Activated CD4-positive, alpha-beta T cell treated with anti-CD3 and anti-CD28 coated beads, Interleukin-2, Interleukin-6, amounts not matched to agents 100 ng/mL and 50 ng/mL, durations not matched to agents 16 hours and 8 hours (primary cell): ENCODE results near the gene PCED1A.

ENCODE experiments used
- DNase-seq: peaks from one replicate; pipeline ENCODE4 v3.0.0-alpha.2; 2020

The PCED1A gene

DNA sequence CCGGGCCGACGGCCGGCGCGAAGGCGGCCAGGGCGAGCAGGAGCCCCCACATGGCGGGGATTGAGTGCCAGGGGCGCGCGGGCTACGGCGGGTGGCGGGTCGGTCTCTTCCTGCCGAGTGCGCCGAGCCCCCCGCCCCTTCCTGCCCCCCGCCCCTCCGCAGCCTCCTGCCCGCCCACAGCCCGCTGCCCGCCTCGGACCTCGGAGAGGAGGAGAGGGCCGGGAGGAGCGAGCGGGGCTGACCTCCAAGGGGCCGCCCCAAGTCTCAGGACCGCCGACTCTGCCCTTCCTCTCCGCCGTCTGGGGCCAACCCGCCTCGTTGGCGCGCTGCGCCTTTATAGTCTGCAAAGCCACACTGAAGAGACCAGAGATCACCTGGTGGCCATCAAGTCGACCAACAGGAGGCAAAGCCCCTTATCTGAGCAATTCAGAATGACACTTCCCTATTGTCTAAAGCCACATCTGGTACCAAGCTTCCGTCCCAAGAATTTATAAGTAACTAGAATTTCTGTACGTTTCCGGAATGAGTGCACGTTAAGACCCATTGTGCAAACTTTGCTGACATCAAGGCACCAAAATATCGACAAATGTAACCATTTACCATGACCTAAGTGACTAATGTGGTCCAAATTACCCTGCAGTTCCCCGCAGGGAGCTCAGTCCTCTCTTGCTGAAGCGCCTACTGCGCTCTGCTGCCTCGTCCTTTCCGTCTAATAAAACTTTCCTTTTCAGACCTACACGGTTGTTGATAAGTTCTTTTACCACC lies 39.8 kb downstream of the PCED1A start, which contains the start of gene CPXM1:
Gene CPXM1, minus strand, starts transcription at position 107 of the 765 bp plus-strand sequence. Its CDS starts 55 bp downstream, at position 52.
- DNase-seq, result no peak

DNA sequence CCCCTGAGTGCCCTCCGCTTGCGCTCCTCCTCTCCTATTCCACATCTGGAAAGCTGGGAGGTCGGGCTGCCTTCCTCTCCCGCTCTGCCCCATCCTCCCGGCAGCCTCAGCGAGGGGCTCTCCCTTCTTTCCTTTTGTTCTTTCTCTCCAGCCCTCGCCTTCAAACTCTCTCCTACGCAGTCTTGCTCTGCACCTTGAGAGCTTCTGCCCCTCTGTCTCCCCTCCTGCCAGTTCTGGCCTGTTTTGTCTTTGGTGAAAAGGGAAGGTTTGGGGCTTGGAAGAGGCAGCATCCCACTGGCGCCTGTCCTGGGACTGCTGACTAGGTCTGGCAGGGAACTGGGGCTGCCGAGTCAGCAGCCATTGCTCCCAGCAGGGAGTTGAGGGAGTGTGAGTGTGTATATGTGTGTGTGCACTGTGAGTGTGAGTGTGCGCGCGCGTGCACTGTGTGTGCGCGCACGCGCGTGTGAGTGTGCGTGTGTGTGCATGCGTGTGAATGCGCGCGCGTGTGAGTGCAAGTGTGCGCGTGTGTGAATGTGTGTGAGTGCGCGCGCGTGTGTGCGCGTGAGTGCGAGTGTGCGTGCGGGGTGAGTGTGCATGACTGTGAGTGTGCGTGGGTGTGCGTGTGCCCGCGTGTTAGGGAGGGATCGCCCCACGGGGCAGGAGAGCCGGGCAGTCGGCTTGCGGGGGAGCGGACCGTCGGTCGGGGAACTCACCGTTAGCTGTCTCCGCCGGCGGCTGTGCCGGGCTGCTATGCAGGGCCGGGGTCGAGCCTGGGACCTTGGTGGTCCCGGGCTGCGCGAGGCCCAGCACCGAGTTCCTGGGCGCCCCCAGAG lies 40.6 kb downstream of the PCED1A start:
- no peak for DNase-seq

DNA sequence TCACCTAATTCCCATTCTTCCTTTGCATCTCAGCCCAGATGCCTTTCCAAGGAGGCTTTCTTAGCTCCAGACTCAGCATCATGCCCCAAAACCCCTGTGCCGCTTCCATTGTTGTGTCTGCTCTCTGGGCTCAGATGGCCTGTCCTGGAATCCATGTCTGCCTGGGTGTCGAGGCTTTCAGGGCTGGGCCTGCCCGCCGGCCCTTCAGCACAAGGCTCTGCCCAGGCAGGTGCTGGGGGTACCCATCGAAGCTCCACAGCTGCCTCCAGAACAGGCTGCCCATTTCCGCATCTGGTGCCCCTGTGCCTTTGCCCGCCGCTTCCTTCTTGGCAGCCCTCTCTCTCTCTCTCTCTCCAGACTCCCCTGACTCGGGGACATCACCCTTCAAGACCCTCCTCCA lies 41.2 kb downstream of the PCED1A start:
- no peak for DNase-seq

DNA sequence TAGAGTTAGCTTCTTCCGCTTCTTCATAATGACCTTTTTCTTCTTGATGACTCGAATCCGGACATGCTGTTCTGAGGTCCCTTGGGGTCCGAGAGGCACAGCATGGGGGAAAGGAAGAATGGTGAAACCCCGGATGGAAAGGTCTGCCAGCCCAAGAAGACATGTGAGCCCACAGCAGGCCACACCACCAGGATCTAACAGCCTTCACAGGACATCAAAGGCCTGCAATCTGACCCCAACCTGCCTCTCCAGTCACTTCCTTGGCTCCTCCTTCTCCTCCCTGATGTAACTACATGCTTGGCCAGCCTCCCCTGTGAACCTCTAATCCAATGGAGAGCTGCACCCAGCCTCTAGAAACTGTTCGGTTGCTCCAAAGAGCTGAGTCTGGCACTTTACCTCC lies 41.6 kb downstream of the PCED1A start:
- no peak for DNase-seq

DNA sequence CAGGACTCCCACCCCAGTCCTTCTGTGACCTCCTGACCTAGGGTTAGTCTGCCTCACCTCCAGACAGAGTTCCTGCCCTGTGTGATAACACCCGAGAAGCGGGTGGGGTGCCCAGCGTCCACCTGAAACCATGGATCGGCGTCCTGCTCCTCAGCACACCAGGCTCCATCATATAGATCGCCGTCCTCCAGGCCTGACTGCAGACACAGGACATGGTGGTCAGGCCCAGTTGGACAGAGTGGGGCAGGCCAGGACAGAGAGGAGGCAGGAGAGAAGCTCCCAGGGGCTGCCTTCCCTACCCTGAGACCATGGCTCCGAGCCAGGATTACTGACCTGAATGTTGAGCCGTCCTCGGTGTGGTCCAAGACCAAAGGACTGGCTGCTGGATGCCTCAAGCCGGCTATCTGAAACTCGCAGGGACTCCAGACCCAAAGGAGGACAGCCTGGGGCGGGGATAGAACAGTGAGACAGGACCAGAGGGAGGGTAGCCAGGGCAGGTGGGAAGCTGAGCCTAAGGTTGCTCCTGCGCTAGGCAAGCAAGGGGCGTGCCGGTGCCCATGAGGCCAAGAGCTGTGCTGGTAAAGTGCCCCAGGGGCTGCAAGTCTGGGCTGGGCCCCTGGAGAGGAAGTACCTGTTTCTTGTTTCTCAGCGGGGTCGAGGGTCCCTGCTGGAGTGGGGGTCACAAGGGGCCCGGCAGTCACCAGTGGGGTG lies 42.2 kb downstream of the PCED1A start:
- DNase-seq, result no peak

DNA sequence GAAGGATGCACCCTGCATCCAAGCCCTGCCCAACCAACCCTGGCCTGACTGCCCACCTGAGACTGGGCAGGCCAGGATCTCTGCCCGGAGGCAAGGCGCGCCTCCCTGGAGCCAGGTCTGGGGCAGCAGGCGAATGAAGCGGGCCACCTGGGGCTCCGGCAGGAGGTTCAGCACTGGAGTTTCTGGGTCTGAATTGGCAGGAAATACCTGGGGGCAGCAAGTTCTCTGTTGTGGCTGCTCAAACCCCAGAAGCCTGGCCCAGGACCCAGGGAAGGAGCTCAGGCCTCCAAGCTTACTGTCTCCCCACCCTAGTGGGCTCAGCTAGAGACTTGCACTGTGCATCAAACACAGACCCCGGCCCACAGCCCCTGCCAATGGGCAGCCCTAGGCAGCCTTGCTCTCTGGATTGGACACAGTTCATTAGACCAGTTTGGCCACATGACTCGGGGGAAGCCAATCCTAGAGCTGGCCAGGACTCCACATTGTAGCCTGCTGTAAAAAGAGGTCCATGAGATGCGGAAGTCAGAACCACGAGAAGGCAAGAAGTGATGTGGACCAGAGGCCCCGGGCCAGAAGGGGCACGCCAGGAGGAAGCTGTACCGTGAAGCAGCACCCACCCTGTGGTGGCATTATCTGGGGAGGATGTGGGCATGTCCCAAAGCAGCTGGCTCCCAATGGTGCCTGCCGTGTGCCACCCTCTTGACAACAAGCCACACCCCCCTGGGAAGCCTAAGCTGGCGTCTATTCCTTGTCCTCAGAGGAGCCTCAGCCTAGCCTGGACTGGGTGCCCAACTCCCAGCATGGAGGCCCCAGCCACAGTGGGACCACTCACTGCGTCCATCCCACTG lies 43.1 kb downstream of the PCED1A start:
- no peak for DNase-seq

DNA sequence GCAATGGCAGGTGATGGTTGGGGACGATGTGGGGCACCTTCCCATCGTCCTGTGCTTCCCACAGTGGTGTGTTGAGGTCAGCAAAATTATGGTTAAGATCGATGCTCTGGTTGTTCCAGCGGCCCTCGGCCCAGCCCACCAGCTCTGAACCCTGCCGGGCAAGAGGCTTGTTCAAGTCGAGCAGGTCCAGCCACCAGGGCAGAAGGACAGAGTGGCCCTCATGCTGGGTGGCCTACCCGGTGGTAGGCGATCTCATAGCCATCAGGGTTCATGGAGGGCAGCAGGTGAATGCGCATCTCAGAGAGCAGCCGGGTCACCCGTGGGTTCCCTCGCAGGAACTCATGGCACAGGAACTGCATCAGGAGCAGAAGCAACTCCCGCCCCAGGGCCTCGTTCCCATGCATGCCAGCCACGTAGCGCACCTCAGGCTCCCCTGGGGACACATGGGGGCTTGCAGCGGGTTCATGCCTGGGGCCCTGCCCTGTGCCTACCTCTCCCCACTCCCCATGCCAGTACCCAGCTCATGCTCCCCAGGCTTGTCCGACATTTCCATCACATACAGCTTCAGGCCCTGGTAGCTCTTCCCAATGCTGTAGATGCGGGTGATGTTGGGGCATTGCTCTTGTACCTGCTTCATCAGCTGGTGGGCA lies 44.3 kb downstream of the PCED1A start:
- DNase-seq, result no peak

DNA sequence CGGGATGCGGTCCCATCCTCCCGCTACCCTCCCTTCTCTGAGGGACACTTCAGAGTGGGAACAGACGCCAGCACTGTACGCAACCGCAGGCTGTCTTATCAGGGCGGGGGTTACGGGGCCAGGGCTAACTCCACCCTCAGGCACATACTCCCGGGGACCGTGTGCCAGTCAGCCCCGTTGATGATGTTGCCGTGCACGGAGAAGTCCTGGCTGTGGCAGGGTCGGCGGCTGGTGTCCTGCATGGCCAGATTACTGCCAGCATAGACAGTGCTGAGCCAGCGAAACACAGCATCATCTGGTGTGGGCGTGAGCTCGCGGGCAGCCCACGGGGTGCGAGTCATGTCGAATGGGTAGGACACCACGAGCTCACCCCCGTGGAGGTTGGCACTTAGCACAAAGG lies 45.0 kb downstream of the PCED1A start:
- no peak for DNase-seq

DNA sequence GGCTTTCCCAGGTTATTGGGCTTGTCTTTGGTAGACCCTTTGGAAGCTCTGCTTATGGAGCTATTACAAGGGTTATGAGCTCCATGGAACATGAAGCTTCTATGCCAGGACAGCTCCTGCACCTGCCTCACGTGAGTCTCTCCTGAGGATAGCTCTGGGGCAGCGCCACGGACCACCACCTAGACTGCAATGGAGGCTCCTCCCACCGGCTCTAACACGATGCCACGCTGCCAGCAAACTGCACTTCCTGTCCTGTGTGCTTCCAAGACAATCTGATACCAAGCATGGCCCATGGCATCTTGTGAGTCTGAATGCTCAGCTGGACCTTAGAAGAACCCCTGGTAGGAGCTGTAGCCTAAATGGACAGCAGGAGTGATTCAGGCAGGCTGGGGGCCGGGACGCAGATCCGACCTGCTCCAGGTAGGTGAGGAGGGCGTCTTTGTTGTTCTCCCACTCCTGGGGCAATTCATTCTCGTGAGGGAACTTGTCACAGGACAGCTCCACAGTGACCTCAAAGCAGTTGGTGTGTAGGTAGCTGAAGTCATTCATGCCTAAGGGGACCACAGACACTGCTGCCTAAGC lies 45.5 kb downstream of the PCED1A start:
- no peak for DNase-seq

DNA sequence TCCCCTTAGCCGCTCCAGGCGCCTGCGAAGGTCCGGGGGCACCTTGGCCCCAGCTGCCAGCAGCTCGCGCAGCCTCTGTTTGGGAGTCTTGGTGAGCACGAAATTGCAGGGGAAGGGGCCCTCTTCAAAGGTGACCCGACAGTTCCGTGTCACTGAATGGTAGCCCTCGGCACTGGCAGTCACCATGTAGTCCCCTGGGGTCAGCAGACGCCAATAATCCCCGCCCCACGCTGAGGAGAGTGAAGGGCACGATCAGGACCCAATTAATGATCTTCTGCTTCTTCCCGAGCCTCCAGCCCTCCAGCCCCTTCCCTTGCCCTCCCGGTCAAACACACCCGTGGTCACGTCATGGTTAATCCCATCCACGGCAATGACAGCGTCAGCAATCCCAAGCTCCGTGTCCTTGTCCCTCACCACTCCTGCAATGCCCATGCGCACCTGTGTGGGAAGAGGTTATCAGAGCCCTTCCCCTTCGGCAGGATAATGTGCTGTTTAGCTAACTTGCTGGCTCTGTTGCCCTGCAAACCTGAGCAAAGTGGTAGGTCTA lies 46.2 kb downstream of the PCED1A start:
- DNase-seq, result no peak

DNA sequence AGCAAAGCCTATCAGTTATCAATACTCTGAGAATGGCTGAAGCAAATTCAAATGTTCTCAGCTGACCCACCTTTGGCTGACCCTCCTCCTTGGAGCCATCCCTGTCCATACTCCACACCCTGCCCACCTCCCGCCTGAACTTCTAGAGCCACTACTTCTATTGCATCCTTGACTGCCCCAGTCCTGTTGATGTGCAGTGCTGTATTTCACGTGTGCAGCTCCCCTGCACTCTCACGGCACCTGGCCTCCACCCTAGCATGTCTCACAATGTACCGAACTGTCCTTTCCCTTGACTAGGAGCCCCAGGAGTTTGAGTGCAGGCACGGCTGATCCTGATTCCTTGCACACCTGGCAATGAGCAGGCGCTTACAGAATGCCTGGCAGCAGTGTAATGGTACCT lies 47.0 kb downstream of the PCED1A start:
- no peak for DNase-seq
